HG03108 (cell line): ENCODE measurements around the gene GALR2.
A peak's percentile ranks its signal among the peaks of the same experiment; 100 is the strongest.
"Not testable (repeated sequence)": the region's sequence is repeated elsewhere in the genome, so short reads cannot be mapped to it uniquely, and the experiment has no call there.

Experiments used
- ATAC-seq: cut with Tn5 transposase; IDR thresholded peaks from one replicate; pipeline ENCODE4 v1.9.1; 2021; ENCODE audit warnings: moderate library complexity; ENCODE audit not compliant: unreplicated experiment

GALR2 gene

DNA sequence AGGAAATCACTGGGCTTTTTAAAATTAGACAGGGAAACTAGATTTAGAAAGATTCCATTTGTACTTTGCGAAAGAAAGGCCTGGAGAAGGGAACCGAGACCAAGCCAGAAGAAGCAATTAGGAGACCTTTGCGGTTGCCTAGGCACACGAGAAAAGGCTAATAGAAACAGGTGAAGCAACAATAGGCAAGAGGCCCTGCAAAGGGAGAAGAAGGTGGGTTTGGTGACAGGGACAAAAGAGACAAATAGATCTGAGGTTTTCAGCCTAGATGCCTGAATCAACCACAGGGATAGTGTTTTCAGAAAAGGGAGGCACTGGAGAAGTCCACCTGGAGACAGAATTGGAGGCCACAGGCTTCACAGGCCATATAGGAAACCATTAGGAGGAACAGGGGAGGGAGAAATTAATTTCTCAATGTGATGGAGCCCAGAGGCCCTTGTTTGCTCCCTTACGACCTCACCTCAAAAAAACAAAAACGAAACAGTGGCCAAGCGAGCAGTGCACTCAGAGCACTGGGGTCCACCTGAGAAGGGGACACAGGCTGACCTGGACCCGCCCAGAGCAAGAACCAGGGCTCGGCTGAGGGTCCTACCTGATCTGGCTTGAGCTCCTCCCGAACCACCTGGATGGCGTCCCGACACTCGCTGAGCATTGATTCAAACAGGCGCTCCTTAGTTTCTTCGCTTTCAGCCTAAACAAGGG is 24.6 kb upstream of the GALR2 start:
- no peak for ATAC-seq

DNA sequence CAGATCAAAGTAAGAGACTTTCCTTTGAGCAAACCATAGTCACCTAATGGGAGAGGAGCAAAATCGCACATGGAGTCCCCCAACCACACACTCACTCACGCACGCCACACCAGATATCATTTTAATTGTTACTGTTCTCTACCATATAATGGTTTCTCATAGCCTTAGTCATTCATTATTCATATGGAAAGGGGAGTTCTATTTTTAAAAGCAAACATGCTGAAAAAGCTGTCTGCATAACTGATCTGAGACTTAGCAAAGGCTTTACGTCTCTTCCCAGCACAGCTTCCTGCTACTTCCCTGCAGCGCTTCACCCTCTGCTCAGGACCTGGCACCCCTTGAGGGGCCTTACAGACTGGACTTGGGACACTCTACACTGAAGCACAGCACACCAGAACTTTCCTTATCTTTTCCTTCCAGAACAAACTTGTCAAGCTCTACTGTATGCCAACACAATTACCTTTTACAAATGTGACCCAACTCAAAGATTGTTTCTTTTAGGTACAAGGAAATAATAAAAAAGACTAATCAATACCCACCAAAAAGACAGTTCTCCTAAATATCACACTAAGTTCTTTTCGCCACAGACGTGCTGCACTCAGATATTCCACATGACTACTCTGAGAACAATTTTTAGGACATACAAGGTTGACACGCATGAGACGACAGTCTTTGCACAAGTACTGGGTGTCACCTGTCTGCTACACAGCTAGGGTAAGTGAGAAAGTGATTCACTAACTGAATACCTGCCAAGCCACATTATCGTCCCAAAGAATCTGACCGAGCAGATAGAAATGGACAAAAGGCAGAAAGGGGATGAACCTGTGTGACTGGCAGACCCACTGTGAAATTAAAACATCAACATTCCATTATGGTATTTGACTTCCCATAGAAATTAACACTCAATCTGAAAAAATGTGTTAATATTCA is 23.8 kb upstream of the GALR2 start:
- no peak for ATAC-seq

DNA sequence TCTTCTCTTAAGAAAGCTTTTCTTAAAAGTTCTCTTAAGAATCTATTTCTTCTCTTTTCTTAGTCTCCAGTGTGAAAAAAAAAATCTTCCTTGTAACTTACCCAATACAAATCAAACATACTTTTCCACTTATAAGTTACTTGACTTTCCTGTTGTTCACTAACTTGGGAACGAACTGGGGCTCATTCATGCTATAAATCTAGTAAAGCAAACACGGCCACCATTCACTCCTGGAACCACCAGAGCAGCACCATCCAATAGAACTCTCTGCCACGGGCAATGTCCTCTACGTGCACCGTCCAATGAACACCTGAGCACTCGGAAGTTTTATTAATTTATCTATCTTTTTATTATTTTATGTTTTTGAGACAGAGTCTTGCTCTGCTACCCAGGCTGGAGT is 23.0 kb upstream of the GALR2 start:
- no peak for ATAC-seq

DNA sequence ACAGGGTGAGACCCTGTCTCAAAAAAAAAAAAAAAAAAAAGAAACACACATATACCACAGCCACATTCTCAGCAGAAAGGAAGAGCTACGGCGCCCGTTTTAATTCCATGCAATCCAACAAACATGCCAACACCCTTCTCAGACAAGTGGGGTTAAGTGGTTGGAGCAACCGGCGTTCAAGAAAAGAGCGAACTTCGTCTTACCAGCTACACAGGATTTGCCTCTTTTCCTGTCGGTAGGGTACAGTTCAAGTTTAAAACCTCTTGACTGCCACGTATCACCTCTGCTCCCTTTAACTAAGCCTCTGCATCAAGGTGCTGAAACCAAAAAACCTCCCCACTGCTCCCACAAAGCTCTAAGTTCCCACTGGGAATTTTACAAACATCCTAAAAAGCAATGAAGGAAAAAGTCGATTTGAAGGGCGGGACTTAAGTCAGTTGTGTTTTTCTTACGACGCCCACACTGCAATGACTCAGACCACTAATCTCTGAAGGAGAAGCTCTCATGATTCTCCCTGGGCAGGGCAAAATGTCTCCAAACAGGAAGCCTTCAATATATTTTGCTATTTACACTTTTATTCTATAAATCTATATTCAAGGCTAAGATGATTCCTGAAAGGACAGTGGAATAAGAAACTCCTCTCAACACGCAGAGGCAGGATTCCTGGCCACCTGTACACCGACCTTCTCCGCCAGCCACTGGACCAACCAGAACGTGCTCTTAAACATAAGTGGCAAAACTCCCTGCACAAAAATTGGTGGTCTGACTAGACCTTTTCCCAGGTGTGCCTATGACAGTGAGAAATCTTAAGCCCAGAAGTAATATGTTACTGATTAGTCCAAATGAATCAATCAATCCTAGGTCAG is 21.1 kb upstream of the GALR2 start:
- no peak for ATAC-seq

DNA sequence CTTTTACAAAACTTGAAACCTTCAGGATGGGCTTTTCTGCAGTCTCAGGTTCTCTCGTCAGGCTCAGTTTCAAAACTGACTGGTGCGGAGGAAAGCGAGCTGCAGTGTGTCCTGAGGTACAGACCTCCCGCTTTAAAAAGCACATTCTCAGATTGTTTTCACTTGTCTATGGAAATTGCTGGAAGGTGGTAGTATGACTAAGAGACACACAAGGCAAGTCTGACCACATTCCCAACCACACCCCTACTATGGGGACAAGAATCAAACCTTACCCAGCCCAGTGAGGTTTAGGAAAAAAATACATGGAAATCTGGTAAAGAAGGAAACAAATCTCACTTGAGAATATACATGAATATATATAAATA is 20.5 kb upstream of the GALR2 start:
- no peak for ATAC-seq

DNA sequence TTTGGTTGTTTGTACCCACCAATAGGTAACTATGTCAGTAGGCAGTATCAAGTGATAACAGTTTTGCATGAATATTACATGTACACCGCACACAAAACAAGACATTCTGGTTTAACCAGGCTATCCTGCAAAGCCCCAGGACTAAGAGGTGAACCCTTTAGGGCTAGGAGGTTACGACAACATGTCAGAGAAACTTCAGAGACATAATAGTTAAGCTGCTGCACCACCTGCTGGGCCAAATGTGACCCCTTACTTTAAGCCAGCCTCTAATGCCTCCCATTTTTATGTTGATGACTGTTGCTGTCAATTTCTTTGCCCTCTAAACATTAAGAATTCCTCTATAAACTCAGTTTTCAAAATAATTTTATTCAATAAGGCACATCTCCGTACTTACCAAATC is 17.7 kb upstream of the GALR2 start:
- ATAC-seq: no peak

DNA sequence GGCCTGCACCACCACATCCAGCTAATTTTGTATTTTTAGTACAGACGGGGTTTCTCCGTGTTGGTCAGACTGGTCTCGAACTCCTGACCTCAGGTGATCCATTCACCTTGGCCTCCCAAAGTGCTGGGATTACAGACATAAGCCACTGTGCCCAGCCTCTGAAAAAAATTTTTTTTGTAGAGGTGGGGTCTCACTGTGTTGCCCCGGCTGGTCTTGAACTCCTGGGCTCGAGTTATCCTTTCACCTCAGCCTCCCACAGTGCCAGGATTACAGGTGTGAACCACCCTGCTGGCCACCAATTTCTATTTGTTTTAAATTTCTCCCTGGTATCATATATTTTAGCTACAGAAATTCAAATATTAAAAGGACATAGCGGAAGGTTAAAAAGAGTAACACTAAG is 16.3 kb upstream of the GALR2 start:
- ATAC-seq: not testable (repeated sequence)

DNA sequence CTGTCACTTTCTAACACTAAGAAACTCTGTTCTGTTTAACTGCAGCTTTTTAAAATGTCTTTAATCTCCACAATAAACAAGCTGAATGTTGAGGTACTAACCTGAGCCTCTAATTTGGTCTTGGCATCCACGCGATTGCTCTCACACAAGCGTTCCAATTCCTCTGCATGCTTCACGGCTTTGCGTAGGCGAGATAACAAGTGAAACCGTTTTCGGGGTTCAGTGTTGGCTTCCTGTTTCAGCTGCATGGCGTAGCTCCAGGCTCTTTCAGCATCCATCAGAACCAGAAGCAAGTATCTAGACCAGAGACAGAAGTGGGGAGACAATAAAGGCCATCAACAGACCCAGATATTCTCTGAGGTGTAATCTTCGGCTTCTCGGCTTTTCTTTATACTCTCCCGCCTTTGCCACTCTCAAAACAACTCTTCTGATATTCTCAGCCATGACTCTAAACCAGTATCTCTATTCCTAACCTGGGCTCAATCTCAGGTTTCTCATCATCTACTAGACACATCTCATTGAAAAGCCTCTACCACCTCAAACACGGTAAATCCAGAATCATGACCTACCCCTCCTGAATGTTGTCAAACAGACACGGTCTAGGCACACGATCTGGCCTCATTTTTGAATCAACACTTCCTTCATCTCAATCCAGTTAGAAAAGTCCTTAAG is 10.6 kb upstream of the GALR2 start:
- no peak for ATAC-seq

DNA sequence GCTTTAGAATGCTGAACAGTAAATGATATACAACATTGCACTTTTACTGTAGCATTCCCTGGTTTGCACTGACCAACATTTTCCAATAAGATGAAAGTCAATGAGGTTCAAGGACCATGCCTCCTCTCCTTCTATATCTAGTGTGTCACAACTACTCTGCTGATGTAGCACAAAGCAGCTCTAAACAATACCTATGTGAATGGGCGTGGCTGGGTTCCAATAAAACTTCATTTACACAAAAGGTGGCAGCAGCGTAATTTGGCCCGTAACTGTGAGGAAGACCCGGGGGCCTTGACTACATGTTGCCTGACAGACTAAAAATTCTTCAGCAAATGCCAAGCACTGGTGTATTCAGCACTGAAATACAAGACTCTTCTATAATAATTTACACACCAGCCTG is 8.8 kb upstream of the GALR2 start:
- ATAC-seq: no peak

DNA sequence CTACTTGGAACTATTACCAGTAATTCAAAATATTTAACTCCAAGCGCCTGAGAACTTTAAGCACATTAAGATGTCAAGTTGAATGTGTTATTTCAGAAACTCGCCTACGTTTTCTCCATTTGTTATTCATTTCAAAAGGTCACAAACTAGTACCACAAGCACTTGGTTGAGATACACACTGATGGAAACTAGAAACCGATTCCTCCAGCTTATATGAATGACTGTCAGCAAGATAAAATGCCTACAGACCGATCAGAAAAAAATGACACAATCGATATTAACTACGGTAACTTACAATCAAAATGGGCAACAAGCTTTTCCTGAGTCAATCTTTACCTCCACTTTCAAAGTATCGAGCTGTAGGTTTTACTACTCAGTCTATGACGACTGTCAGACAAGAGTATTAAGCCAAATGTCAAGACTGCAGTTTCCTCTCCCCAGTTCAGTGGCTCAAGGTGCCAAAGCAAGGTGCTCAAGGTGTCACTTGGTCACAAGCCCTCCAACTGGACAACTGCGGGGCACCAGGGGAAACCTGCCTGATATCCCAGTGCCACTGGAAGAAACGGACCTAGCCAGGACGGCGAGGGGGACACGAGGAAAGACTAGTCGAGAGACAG is 2.9 kb upstream of the GALR2 start:
- ATAC-seq: no peak

DNA sequence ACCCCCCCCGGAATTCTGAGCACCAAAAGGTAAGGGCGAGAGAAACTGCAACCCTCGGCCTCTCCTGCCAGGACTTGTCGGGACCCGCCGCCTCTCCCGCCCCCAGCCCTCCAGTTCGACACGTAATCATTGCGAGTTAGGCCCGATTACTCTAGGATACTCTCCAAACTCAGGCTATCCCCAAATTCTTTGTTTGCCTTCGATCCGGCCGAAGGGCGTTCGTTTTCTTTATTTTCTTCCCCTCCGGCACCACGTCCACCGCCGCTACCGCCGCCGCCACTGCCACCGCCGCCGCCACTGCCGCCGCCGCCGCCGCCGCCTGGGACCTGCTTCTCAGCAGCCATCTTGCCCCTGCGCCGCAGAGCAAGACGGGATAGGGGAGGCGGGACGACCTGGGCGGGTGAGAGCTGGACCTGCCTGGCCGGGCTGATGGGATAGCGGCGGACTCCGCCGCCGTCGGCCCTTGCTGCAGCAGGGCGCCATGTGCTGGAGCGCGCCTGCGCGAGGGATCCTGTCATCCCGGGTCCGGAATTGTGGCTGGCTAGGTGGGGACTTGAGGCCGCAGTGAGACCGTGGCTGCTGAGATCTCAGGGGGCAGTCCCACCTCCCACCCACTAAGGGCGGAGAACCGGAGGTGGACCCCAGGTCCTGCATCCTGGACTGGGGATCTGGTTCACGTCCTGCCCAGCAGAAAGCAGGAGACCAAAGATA is 2.3 kb upstream of the GALR2 start, which contains the start of gene SRP68:
Gene SRP68, minus strand, starts transcription at position 370 of the 711 bp plus-strand sequence. Its CDS starts 26 bp downstream, at position 344.
- ATAC-seq: peak; percentile 95

DNA sequence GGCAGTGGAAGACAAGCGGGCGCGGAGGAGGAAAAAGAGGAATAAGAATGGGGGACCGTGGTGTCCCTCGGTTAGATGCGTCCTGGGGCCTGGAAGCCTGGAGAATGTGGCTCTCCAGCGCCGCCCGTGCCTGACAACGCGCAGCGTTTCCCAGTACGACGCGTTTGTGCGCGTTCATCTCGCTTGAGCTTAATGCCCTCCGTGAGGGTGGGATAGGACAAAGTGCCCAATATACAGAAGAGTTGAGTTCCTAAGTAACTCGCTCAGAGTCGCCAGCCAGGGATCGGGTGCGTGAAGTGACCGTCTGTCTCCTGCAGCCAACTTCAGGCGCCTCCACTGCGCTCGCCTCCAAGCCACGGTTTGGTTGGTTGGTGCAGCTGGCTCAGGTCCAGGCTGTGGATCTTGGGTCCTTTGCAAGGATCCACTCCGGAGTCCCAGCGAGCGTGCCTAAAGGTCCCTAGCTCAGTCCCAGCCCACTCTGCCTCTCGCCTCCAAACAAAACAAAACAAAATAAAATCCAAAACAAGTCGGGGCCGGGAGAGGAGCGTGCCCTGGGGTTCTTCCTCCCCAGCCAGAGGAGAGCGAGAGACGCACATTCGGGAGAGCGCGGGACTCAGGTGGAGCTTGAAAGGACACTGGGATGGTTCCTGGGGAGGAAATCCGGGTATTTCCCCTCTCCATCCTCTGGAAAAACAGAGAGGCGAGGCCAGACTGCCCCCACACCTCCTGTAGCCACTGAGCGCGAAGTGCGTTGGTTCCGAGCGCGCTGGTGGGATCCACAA is 974 bp downstream of the GALR2 start:
- no peak for ATAC-seq

DNA sequence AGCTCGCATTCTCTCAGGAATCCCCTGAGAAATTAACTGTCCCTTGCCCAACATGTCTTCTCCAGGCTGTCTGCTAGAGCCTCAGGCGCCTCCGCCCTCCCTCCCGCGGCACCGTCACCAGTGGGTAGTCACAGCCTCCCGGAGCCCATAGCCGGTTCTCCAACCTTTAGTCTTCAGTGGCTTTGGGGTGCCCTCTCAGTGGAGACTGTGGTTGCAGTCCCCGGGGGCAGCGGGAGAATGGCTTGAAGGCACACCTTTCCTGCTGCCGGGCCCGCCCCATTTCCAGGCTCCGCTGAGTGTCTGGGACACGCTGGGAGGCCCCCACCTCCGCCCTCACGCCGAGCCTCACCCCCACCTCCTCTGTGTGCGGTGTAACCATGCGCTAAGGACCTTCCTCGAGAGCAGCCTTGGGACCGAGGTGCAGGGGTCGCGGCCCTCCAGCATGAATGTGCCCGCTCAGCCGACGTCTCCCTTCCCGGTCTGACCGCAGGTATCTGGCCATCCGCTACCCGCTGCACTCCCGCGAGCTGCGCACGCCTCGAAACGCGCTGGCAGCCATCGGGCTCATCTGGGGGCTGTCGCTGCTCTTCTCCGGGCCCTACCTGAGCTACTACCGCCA is 1.7 kb downstream of the GALR2 start:
- no peak for ATAC-seq

DNA sequence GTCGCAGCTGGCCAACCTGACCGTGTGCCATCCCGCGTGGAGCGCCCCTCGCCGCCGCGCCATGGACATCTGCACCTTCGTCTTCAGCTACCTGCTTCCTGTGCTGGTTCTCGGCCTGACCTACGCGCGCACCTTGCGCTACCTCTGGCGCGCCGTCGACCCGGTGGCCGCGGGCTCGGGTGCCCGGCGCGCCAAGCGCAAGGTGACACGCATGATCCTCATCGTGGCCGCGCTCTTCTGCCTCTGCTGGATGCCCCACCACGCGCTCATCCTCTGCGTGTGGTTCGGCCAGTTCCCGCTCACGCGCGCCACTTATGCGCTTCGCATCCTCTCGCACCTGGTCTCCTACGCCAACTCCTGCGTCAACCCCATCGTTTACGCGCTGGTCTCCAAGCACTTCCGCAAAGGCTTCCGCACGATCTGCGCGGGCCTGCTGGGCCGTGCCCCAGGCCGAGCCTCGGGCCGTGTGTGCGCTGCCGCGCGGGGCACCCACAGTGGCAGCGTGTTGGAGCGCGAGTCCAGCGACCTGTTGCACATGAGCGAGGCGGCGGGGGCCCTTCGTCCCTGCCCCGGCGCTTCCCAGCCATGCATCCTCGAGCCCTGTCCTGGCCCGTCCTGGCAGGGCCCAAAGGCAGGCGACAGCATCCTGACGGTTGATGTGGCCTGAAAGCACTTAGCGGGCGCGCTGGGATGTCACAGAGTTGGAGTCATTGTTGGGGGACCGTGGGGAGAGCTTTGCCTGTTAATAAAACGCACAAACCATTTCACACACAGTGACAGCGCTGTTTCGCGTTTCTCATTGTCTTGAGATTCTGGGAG is 2.4 kb downstream of the GALR2 start:
- no peak for ATAC-seq

DNA sequence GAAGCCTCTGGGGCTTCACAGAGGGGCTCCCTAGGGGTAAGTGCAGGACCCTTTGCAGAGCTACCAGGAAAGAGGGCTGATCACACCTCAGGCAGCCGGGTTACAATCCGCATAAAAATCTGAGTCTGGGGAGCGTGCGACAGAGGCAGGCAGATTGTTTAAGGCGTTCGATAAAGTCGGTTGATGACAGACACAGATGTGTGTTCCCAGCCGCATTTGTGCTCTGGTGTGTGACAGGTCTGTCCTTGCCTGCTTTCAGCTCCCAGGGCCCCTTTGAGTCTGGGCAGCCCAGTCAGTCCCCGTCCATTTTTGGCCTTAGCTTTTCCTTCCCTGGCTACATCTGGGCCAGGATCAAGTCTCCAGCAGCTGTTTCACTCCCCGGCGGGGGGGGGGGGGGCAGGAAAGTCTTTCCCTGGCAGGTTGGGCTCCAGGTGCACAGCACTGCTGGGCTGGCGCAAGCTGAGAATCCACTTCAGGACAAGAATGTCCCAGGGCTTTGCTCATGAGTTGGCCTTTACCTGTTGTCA is 3.1 kb downstream of the GALR2 start:
- ATAC-seq: no peak

DNA sequence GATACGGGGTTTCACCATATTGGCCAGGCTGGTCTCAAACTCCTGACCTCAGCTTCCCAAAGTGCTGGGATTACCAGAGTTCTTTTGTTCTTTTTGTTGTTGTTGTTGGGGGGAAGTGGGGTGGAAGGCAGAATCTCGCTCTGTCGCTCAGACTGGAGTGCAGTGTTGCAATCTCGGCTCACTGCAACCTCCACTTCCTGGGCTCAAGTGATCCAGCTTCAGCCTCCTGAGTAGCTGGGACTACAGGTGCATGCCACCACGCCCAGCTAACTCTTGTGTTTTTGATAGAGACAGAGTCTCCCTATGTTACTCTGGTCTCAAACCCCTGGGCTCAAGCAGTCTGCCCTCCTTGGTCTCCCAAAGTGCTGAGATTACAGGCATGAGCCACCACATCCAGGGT is 3.8 kb downstream of the GALR2 start:
- not testable (repeated sequence) for ATAC-seq

DNA sequence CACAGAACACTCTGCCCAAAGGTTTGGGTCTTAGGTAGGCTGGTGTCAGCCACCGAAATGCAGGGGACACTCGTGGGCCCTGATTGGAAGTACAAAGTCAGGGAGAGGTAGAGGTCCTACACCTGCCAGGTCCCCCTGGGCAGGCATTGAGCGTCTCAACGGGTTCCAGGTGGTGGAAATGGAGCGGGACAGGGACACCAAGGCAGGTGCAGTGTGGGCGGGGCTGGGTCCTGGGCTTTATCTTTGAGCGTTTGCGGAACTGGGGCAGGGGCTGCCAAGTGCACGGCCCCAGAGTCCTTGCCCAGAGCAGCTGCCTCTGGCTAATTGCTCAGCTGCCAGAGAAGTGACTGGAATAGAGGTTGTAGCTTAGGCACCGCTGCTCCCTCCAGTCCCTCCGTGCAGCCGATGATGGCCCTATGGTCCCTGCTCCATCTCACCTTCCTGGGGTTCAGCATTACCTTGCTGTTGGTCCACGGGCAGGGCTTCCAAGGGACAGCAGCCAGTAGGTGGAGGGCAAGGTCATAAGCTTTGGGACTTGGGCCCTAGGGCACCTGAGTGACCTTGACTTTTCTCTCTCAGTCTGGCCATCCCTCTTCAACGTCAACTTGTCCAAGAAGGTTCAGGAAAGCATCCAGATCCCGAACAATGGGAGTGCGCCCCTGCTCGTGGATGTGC is 4.4 kb downstream of the GALR2 start, which contains the start of gene ZACN:
Gene ZACN, plus strand, starts transcription at position 323 of the 675 bp plus-strand sequence. Its CDS starts 83 bp downstream, at position 406.
- no peak for ATAC-seq
